Neural progenitor cell (in vitro differentiated cells): ENCODE results near the gene DDX24. TPM values are rescaled to one million over a fixed set of nuclear protein-coding genes. Genes with fewer than 3 reads are reported as not detected.
A peak's percentile ranks its signal among the peaks of the same experiment; 100 is the strongest.

Experiments
- DNase-seq: peaks from one replicate; pipeline ENCODE4 v3.0.0-alpha.2; 2016; ENCODE audit warnings: low spot score
- H2AFZ ChIP-seq: fragments of 200-600 bp; sonication (generic); replicated peaks from 2 replicates; pipeline ENCODE4 v1.6.1; 2016; ENCODE audit warnings: antibody characterized with exemption
- H3F3A ChIP-seq: fragments of 200-600 bp; sonication (generic); 2 replicates; pipeline ENCODE4 v1.6.1; 2016; ENCODE audit warnings: antibody characterized with exemption, low read depth
- H3K27ac ChIP-seq: fragments of 200-600 bp; sonication (generic); 2 replicates; pipeline ENCODE4 v1.5.1; 2016; ENCODE audit warnings: mild to moderate bottlenecking
- H3K27me3 ChIP-seq: fragments of 200-600 bp; sonication (generic); 2 replicates; pipeline ENCODE4 v1.6.1; 2016; ENCODE audit warnings: mild to moderate bottlenecking, moderate library complexity
- H3K36me3 ChIP-seq: fragments of 200-600 bp; sonication (generic); 2 replicates; pipeline ENCODE4 v1.5.1; 2016
- H3K4me1 ChIP-seq: fragments of 200-600 bp; sonication (generic); 2 replicates; pipeline ENCODE4 v1.6.1; 2016; ENCODE audit warnings: mixed run types
- H3K4me2 ChIP-seq: fragments of 200-600 bp; sonication (generic); 2 replicates; pipeline ENCODE4 v1.6.1; 2016
- H3K4me3 ChIP-seq: fragments of 200-600 bp; sonication (generic); 2 replicates; pipeline ENCODE4 v1.5.1; 2016
- H3K79me2 ChIP-seq: fragments of 200-600 bp; sonication (generic); 2 replicates; pipeline ENCODE4 v1.6.1; 2016; ENCODE audit warnings: low read depth
- H3K9ac ChIP-seq: fragments of 200-600 bp; sonication (generic); 2 replicates; pipeline ENCODE4 v1.6.1; 2016
- H3K9me3 ChIP-seq: fragments of 200-600 bp; sonication (generic); 2 replicates; pipeline ENCODE4 v1.5.1; 2016; ENCODE audit warnings: low read depth
- H4K20me1 ChIP-seq: fragments of 200-600 bp; sonication (generic); 2 replicates; pipeline ENCODE4 v1.6.1; 2016; ENCODE audit warnings: low read depth
- H3K27ac Mint-ChIP-seq: 3 replicates; pipeline ENCODE4 v1.8.0; 2021; ENCODE audit warnings: mixed read lengths
- H3K27me3 Mint-ChIP-seq: 2 replicates; pipeline ENCODE4 v1.8.0; 2022; ENCODE audit warnings: low read depth, mild to moderate bottlenecking, inconsistent platforms, moderate library complexity, mixed read lengths; ENCODE audit not compliant: insufficient read depth
- H3K36me3 Mint-ChIP-seq: 3 replicates; pipeline ENCODE4 v1.8.0; 2021; ENCODE audit warnings: mixed read lengths
- H3K4me1 Mint-ChIP-seq: 3 replicates; pipeline ENCODE4 v1.8.0; 2021; ENCODE audit warnings: mixed read lengths
- H3K4me3 Mint-ChIP-seq: 3 replicates; pipeline ENCODE4 v1.8.0; 2021; ENCODE audit warnings: mild to moderate bottlenecking, moderate library complexity, mixed read lengths
- H3K9me3 Mint-ChIP-seq: 3 replicates; pipeline ENCODE4 v1.8.0; 2020; ENCODE audit warnings: mixed read lengths
- EZH2 ChIP-seq: fragments of 200-600 bp; sonication (generic); IDR thresholded peaks from 2 replicates; pipeline ENCODE4 v1.6.1; 2017; ENCODE audit warnings: antibody characterized with exemption, mild to moderate bottlenecking, moderate library complexity
- EZH2phosphoT487 ChIP-seq: fragments of 200-600 bp; sonication (generic); IDR thresholded peaks from 2 replicates; pipeline ENCODE4 v1.6.1; 2017; ENCODE audit warnings: antibody characterized with exemption
- total RNA-seq: library from RNA; depleted of rRNA; stranded (reverse); fragments of >200 nt; gene quantifications from 2 replicates; pipeline ENCODE4 v1.2.3, GENCODE V29; 2015; ENCODE audit warnings: low replicate concordance
- TF ChIP-seq, protein P1 (sequence below): fragments of 200-600 bp; sonication (generic); IDR thresholded peaks from 2 replicates; pipeline ENCODE4 v1.5.1; 2017; ENCODE audit warnings: antibody characterized with exemption, mild to moderate bottlenecking

Gene DDX24
- total RNA-seq, 1 donor from 2014 or later, result 153 TPM

DNA sequence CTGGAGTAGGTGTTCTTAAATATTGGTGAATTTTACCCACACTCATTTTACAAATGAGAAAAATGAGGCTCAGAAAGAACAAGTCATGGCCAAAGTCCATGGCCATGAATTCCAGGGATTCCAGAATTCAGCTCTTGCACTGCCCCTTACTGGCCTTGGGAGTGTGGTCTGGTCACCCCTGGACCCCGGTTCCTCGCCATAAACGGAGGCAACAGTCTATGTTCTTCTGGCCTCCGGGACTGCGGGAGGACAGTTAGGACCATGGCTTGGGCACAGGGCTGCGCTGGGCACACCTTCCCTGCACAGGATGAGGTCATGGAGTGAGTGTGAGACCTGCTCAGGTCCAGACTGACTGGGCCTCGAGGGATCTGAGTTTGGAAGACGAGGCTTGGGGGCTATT is 77.0 kb downstream of the DDX24 start:
- no peaks in the 10 kb centered on the region for H3K36me3 ChIP-seq
- no peak overlapping the region for H3K4me2 ChIP-seq
- Mint-ChIP-seq H3K27me3 (peaks cover 10% of the 10 kb centered on the region), H3K4me1 (peaks cover 10% of the 10 kb centered on the region), H3K9me3 (no peaks in the 10 kb centered on the region), H3K27ac (no peak overlapping the region), H3K4me3 (no peak overlapping the region), H3K36me3 (peaks cover 2% of the 10 kb centered on the region)
- no peaks in the 10 kb centered on the region for H4K20me1 ChIP-seq
- H3K4me1 ChIP-seq, result no peaks in the 10 kb centered on the region
- H3K27ac ChIP-seq, result no peak overlapping the region
- H3K27me3 ChIP-seq, result peaks cover 9% of the 10 kb centered on the region
- H3F3A ChIP-seq, result no peaks in the 10 kb centered on the region
- no peaks in the 10 kb centered on the region for H3K79me2 ChIP-seq
- no peak overlapping the region for H3K4me3 ChIP-seq
- no peaks in the 10 kb centered on the region for H3K9me3 ChIP-seq
- no peak for DNase-seq
- H2AFZ ChIP-seq, result no peak overlapping the region
- H3K9ac ChIP-seq, result no peak overlapping the region
- TF ChIP-seq, protein P1, sequence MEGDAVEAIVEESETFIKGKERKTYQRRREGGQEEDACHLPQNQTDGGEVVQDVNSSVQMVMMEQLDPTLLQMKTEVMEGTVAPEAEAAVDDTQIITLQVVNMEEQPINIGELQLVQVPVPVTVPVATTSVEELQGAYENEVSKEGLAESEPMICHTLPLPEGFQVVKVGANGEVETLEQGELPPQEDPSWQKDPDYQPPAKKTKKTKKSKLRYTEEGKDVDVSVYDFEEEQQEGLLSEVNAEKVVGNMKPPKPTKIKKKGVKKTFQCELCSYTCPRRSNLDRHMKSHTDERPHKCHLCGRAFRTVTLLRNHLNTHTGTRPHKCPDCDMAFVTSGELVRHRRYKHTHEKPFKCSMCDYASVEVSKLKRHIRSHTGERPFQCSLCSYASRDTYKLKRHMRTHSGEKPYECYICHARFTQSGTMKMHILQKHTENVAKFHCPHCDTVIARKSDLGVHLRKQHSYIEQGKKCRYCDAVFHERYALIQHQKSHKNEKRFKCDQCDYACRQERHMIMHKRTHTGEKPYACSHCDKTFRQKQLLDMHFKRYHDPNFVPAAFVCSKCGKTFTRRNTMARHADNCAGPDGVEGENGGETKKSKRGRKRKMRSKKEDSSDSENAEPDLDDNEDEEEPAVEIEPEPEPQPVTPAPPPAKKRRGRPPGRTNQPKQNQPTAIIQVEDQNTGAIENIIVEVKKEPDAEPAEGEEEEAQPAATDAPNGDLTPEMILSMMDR, result no peak
- TF ChIP-seq EZH2phosphoT487 (no peak), EZH2 (no peak)

DNA sequence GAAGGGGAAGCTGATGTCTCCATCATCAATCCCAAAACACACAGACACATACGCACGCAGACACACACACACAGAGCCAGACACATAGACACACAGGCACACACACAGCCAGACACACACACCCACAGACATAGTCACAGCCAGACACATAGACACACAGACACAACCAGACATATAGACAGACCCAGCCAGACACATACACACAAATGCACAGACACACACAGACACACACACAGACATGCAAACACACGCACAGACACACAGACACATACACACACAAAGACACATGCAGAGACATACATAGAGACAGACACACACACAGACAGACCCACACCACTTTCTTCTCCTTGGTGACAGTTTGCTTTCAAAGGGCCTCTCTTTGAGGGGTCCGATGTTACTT is 77.6 kb downstream of the DDX24 start:
- no peaks in the 10 kb centered on the region for H3F3A ChIP-seq
- no peak overlapping the region for H3K9ac ChIP-seq

DNA sequence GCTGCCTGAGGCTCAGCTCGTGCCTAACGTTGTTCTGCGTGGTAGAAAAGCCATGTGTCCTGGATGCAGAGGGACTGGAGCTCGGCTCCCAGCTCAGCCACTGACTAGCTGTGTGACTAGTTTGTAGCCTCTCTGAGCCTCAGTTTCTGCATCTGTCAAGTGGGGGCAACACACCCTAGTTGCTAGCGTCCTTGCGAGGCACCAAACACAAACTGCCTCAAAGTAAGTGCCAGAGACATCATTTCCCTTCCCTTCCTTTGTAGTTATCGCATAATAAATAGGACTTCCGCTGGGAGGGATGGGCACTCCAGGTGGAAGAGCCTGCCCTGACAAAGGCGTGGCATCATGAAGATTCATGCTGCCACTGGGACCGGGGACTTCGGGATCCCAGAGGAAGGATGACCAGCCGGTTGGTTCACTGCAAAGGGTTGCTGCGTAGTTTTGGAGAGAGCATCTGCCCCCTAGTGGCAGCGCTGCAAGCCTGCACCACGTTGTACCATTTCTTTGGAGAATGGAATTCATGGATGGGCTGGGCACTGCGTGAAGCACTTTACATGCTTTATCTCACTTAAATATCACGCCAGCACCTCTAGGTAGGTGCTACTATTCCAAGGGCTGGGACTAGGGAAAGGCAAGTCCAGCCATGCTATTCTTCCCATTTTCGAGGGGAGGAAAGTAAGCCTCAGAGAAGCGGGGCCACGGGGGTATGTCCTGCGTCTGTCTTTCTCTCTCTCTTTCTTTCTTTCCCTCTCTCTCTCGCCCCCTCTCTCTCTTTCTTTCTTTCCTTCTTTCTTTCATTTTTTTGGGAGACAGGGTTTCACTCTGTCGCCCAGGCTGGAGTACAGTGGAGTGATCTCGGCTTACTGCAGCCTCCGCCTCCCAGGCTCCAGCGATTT is 79.3 kb downstream of the DDX24 start:
- no peaks in the 10 kb centered on the region for H3K9me3 Mint-ChIP-seq
- Histone ChIP-seq H2AFZ (no peak overlapping the region), H3K36me3 (no peaks in the 10 kb centered on the region), H3K4me1 (no peaks in the 10 kb centered on the region), H3K9ac (no peak overlapping the region), H3K79me2 (no peaks in the 10 kb centered on the region), H3K9me3 (no peaks in the 10 kb centered on the region), H3K27me3 (peaks cover 9% of the 10 kb centered on the region), H3K27ac (no peak overlapping the region), H3F3A (no peaks in the 10 kb centered on the region), H3K4me3 (no peak overlapping the region), H4K20me1 (no peaks in the 10 kb centered on the region), H3K4me2 (no peak overlapping the region)
- DNase-seq, result peak; percentile 84
- peaks cover 13% of the 10 kb centered on the region for H3K4me1 Mint-ChIP-seq
- H3K27me3 Mint-ChIP-seq, result peaks cover 10% of the 10 kb centered on the region
- H3K36me3 Mint-ChIP-seq, result peaks cover 2% of the 10 kb centered on the region
- TF ChIP-seq, protein P1, result peak; percentile 96
- TF ChIP-seq EZH2phosphoT487 (no peak), EZH2 (no peak)
- H3K4me3 Mint-ChIP-seq, result peak overlapping the region; percentile 27
- H3K27ac Mint-ChIP-seq, result no peak overlapping the region

More for the DNA sequence above, 77.6 kb downstream of the DDX24 start:
- Mint-ChIP-seq H3K4me1 (peaks cover 12% of the 10 kb centered on the region), H3K9me3 (no peaks in the 10 kb centered on the region), H3K36me3 (peaks cover 2% of the 10 kb centered on the region), H3K4me3 (peak overlapping the region; percentile 1), H3K27me3 (peaks cover 10% of the 10 kb centered on the region), H3K27ac (peak overlapping the region; percentile 1)
- TF ChIP-seq EZH2, result no peak
- TF ChIP-seq EZH2phosphoT487, result no peak
- TF ChIP-seq, protein P1, result no peak
- H3K79me2 ChIP-seq, result no peaks in the 10 kb centered on the region
- H3K4me2 ChIP-seq, result no peak overlapping the region
- no peak overlapping the region for H2AFZ ChIP-seq
- H3K27ac ChIP-seq, result no peak overlapping the region
- H3K4me3 ChIP-seq, result no peak overlapping the region
- no peaks in the 10 kb centered on the region for H4K20me1 ChIP-seq
- no peaks in the 10 kb centered on the region for H3K4me1 ChIP-seq
- H3K27me3 ChIP-seq, result peaks cover 9% of the 10 kb centered on the region
- no peak for DNase-seq
- no peaks in the 10 kb centered on the region for H3K36me3 ChIP-seq
- H3K9me3 ChIP-seq, result no peaks in the 10 kb centered on the region
